Smooth muscle cell (in vitro differentiated cells): Measurements from ENCODE around the gene TRIML1. TPM values are rescaled to one million over a fixed set of nuclear protein-coding genes. Genes with fewer than 3 reads are reported as not detected.

Source experiments
- DNase-seq: peaks from one replicate; lab custom pipeline; 2025; ENCODE audit not compliant: unreplicated experiment; lab: John Stamatoyannopoulos, UW
- H2AFZ ChIP-seq: fragments of 200-600 bp; sonication (generic); 2 replicates; pipeline ENCODE4 v1.6.0; 2016; ENCODE audit warnings: antibody characterized with exemption, low read depth, mild to moderate bottlenecking
- H3F3A ChIP-seq: fragments of 200-600 bp; sonication (generic); 2 replicates; pipeline ENCODE4 v1.6.0; 2017; ENCODE audit warnings: antibody characterized with exemption, low read depth
- H3K27ac ChIP-seq: fragments of 200-600 bp; sonication (generic); 2 replicates; pipeline ENCODE4 v1.5.1; 2016; ENCODE audit warnings: low read depth, mild to moderate bottlenecking
- H3K27me3 ChIP-seq: fragments of 200-600 bp; sonication (generic); 2 replicates; pipeline ENCODE4 v1.6.1; 2016; ENCODE audit warnings: low read depth, mild to moderate bottlenecking
- H3K36me3 ChIP-seq: fragments of 200-600 bp; sonication (generic); 2 replicates; pipeline ENCODE4 v1.5.1; 2016; ENCODE audit warnings: low read depth
- H3K4me1 ChIP-seq: fragments of 200-600 bp; sonication (generic); 2 replicates; pipeline ENCODE4 v1.5.1; 2016; ENCODE audit warnings: low read depth
- H3K4me2 ChIP-seq: fragments of 200-600 bp; sonication (generic); 2 replicates; pipeline ENCODE4 v1.6.0; 2016; ENCODE audit warnings: mild to moderate bottlenecking
- H3K4me3 ChIP-seq: fragments of 200-600 bp; sonication (generic); 2 replicates; pipeline ENCODE4 v1.5.1; 2016; ENCODE audit warnings: mild to moderate bottlenecking
- H3K79me2 ChIP-seq: fragments of 200-600 bp; sonication (generic); 2 replicates; pipeline ENCODE4 v1.6.0; 2016; ENCODE audit warnings: low read depth, mild to moderate bottlenecking
- H3K9ac ChIP-seq: fragments of 200-600 bp; sonication (generic); 2 replicates; pipeline ENCODE4 v1.6.0; 2016; ENCODE audit warnings: low read depth
- H3K9me3 ChIP-seq: fragments of 200-600 bp; sonication (generic); replicated peaks from 2 replicates; pipeline ENCODE4 v1.5.1; 2016; ENCODE audit warnings: low read depth
- H4K20me1 ChIP-seq: fragments of 200-600 bp; sonication (generic); 2 replicates; pipeline ENCODE4 v1.6.0; 2016; ENCODE audit warnings: low read depth
- WGBS: methylation state at CpG from one replicate; pipeline ENCODE4 v1.1.7; 2016; ENCODE audit warnings: low lambda C conversion rate; 5-methylcytosine and 5-hydroxymethylcytosine counted together
- polyA plus RNA-seq: library from polyadenylated mRNA; unstranded; fragments of >200 nt; fragmentation: Nextera tagmentation; extraction: Ambion mirVana; gene quantifications from 2 replicates; pipeline ENCODE4 v1.2.1, GENCODE V29; 2016
- total RNA-seq: library from RNA; depleted of rRNA; stranded (reverse); fragments of >200 nt; gene quantifications from 2 replicates; pipeline ENCODE4 v1.2.3, GENCODE V29; 2014
- TF ChIP-seq, protein P1 (sequence below): fragments of 200-600 bp; sonication (generic); IDR thresholded peaks from 2 replicates; pipeline ENCODE4 v1.5.1; 2017; ENCODE audit warnings: borderline replicate concordance, mild to moderate bottlenecking, antibody characterized with exemption; ENCODE audit not compliant: insufficient read depth, poor library complexity, severe bottlenecking

The TRIML1 gene
- total and polyA plus RNA-seq, 2 experiments from 2014 or later = not detected

DNA sequence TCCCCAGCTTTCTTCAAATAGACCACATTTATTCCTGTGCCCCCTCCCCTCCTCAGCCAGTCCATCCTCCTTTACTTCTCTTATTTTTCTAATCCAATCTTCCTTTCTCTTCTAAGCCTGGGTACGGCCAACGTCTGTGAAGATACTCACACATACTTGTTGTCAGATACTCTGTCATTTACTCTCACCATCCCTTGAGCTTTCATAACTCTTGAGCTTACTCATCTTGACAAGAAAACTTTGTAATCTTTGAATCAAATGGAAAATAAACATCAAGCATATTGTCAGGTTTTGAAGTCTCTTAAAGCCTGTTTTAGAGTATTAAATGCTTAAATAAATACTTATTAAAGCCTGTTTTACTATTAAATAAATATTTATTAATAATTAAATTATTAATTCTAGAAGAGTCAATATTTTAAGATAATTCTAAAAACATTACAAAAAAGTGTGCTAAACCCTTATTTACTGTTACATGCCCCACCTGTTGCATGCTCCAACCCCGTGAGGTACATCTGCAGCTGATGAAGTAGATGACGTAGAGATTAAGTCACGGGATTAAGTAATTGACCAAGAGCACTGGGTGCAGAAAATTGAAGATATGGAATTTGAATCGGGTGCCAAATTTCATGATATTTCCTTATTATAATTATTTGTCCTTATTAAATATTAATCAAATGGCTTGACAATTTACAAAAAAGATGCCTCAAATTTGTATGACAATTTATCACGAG is 28.3 kb upstream of the TRIML1 start:
- Histone ChIP-seq H3K4me1 (peaks cover 17% of the 10 kb centered on the region), H3F3A (peaks cover 11% of the 10 kb centered on the region), H3K9me3 (no peaks in the 10 kb centered on the region), H3K9ac (no peak overlapping the region), H3K79me2 (no peaks in the 10 kb centered on the region), H3K27me3 (no peaks in the 10 kb centered on the region), H3K4me2 (peak overlapping the region; percentile 10), H4K20me1 (no peaks in the 10 kb centered on the region), H3K36me3 (no peaks in the 10 kb centered on the region), H3K27ac (peak overlapping the region; percentile 72), H3K4me3 (no peak overlapping the region), H2AFZ (no peak overlapping the region)
- no peak for DNase-seq
- TF ChIP-seq, protein P1, sequence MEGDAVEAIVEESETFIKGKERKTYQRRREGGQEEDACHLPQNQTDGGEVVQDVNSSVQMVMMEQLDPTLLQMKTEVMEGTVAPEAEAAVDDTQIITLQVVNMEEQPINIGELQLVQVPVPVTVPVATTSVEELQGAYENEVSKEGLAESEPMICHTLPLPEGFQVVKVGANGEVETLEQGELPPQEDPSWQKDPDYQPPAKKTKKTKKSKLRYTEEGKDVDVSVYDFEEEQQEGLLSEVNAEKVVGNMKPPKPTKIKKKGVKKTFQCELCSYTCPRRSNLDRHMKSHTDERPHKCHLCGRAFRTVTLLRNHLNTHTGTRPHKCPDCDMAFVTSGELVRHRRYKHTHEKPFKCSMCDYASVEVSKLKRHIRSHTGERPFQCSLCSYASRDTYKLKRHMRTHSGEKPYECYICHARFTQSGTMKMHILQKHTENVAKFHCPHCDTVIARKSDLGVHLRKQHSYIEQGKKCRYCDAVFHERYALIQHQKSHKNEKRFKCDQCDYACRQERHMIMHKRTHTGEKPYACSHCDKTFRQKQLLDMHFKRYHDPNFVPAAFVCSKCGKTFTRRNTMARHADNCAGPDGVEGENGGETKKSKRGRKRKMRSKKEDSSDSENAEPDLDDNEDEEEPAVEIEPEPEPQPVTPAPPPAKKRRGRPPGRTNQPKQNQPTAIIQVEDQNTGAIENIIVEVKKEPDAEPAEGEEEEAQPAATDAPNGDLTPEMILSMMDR = no peak
- 67% methylated on average over 7 of the region's 7 CpGs for WGBS

DNA sequence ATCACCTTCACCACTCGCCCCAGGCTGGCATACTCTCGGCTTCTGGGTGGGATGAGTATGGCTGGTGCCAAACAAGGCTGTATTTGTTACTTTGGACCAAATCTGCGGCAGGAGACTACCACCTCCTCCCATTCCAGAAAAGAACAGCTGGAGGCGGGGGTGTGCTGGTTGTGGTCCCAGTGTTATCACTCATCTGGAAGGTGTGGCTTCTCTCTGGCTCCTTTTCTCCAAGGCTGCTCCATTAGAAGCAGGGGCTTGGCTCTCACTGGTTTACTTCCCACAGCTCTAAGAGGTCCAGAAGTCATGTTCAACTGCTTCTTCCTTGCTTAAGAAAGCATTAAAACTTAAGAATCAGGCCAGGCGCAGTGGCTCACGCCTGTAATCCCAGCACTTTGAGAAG is 27.3 kb upstream of the TRIML1 start:
- Histone ChIP-seq H3K79me2 (no peaks in the 10 kb centered on the region), H2AFZ (no peak overlapping the region), H3K4me3 (no peak overlapping the region), H3K27ac (no peak overlapping the region), H3K27me3 (no peaks in the 10 kb centered on the region), H3F3A (peaks cover 11% of the 10 kb centered on the region), H3K36me3 (no peaks in the 10 kb centered on the region), H3K9me3 (no peaks in the 10 kb centered on the region), H3K9ac (no peak overlapping the region), H4K20me1 (no peaks in the 10 kb centered on the region), H3K4me1 (peaks cover 17% of the 10 kb centered on the region), H3K4me2 (no peak overlapping the region)
- DNase-seq = no peak
- TF ChIP-seq, protein P1 = no peak
- WGBS = 76% methylated on average over 6 of the region's 6 CpGs

DNA sequence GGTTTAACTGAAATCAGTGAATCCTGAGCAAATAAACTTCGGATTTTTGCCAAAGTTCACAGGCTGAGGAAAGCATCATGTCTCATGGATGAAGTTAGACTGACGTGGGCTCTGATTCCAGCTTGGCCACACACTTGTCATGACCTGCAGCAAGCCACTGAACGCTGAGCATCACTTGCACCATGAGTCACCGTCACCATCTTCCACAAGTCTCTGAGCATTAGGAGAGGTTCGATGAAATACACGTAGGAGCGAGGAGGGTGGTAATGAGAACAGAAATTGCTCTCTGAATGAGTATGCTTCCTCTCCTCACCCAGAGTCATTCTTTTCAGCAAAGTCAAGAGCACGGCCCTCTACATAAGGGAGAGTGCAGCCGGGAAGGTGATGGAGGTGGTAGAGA is 26.1 kb upstream of the TRIML1 start:
- Histone ChIP-seq H3K4me2 (no peak overlapping the region), H3K4me3 (no peak overlapping the region), H3K27me3 (no peaks in the 10 kb centered on the region), H3K9ac (no peak overlapping the region), H3K27ac (peak overlapping the region; percentile 62), H3K9me3 (no peaks in the 10 kb centered on the region), H3K79me2 (no peaks in the 10 kb centered on the region), H3F3A (peaks cover 7% of the 10 kb centered on the region), H2AFZ (no peak overlapping the region), H4K20me1 (no peaks in the 10 kb centered on the region), H3K36me3 (no peaks in the 10 kb centered on the region), H3K4me1 (peaks cover 8% of the 10 kb centered on the region)
- WGBS = 64% methylated on average over 9 of the region's 9 CpGs
- TF ChIP-seq, protein P1 = no peak
- DNase-seq = no peak
